Posterior vena cava (tissue), 2 donors: ENCODE measurements around the gene FGF18. TPM values are rescaled to one million over a fixed set of nuclear protein-coding genes. Genes with fewer than 3 reads are reported as not detected.
"Not testable (repeated sequence)": the region's sequence is repeated elsewhere in the genome, so short reads cannot be mapped to it uniquely, and the experiment has no call there.

Source experiments
- DNase-seq: peaks from one replicate; pipeline ENCODE4 v3.0.0-alpha.2; 2020; ENCODE audit warnings: low spot score
- intact Hi-C, 2 donors: fragments of 100-400 bp; cut with DNase I; formaldehyde crosslinking; loops; one replicate each; pipeline versions ENCODE4 v1.14.1 to v1.14.2; 2022 to 2023
- total RNA-seq, 2 donors: library from RNA; stranded (reverse); fragmentation: NEBNext Ultra II Directional; extraction: Animal tissue kit (Norgen Biotek cat#: 25700); gene quantifications; one replicate each; pipeline ENCODE4 v1.2.1, GENCODE V29; 2021
- donor health status: DM: yes; HTN: yes; CAD: no.
- donor health status: DM: yes; HTN: yes; CAD: no.

Gene FGF18
- total RNA-seq, 2 donors from 2014 or later, result 6.6 to 11.5 TPM

GRCh38 chr5:171480239-171480638, 60.8 kb downstream of the FGF18 start:
- intact Hi-C loops, result no loop called here
- DNase-seq, result peak; percentile 38

GRCh38 chr5:171481571-171482433, 62.4 kb downstream of the FGF18 start:
- intact Hi-C loops, result no loop called here
- DNase-seq, result peak; percentile 87

- no peak for DNase-seq
- intact Hi-C loops, result no loop called here
Measured at GRCh38 chr5:171482434-171482730, 62.9 kb downstream of the FGF18 start.

- intact Hi-C loops, result no loop called here
- peak; percentile 97 for DNase-seq
Measured at GRCh38 chr5:171483551-171484135, 64.2 kb downstream of the FGF18 start.

GRCh38 chr5:171484460-171484899, 65.0 kb downstream of the FGF18 start:
- intact Hi-C loops, result no loop called here
- no peak for DNase-seq

GRCh38 chr5:171485668-171486067, 66.2 kb downstream of the FGF18 start:
- intact Hi-C loops, result no loop called here
- no peak for DNase-seq

- intact Hi-C loops, result no loop called here
- DNase-seq, result no peak
Measured at GRCh38 chr5:171486613-171487012, 67.2 kb downstream of the FGF18 start.

GRCh38 chr5:171488876-171489275, 69.4 kb downstream of the FGF18 start:
- no peak for DNase-seq
- intact Hi-C loops, result no loop called here

GRCh38 chr5:171492781-171493180, 73.3 kb downstream of the FGF18 start:
- DNase-seq, result no peak
- intact Hi-C loops, result no loop called here

- no peak for DNase-seq
- intact Hi-C loops, result no loop called here
Measured at GRCh38 chr5:171493646-171494393, 74.4 kb downstream of the FGF18 start.

GRCh38 chr5:171494452-171495121, 75.1 kb downstream of the FGF18 start:
- DNase-seq, result peak; percentile 91
- intact Hi-C loops, result no loop called here

GRCh38 chr5:171495122-171495700, 75.8 kb downstream of the FGF18 start:
- no peak for DNase-seq
- intact Hi-C loops, result no loop called here

GRCh38 chr5:171496456-171496855, 77.0 kb downstream of the FGF18 start:
- intact Hi-C loops, result no loop called here
- no peak for DNase-seq

- DNase-seq, intact Hi-C loops: not testable (repeated sequence)
Measured at GRCh38 chr5:171497494-171497893, 78.0 kb downstream of the FGF18 start.

- intact Hi-C loops, result no loop called here
- DNase-seq, result no peak
Measured at GRCh38 chr5:171498166-171498565, 78.7 kb downstream of the FGF18 start.

GRCh38 chr5:171499611-171500010, 80.2 kb downstream of the FGF18 start:
- DNase-seq, result no peak
- intact Hi-C loops, result no loop called here

GRCh38 chr5:171505473-171506043, 86.1 kb downstream of the FGF18 start:
- intact Hi-C loops, result no loop called here
- DNase-seq, result peak; percentile 22

GRCh38 chr5:171506951-171507350, 87.5 kb downstream of the FGF18 start:
- intact Hi-C loops, result no loop called here
- DNase-seq, result peak; percentile 18
